K562 (cell line): Measurements from ENCODE around the gene GALM. TPM values are rescaled to one million over a fixed set of nuclear protein-coding genes. Genes with fewer than 3 reads are reported as not detected.

Experiments
- ATF1 ChIP-seq, 2 experiments: fragments of 450-650 bp in 1 of 2; IDR thresholded peaks; 2 replicates each; pipeline ENCODE4 v1.6.1; 2016; ENCODE audit warnings: missing compliant biosample characterization in 1 of 2, missing genetic modification characterization in 1 of 2
- CBFB ChIP-seq: sonication (generic); formaldehyde crosslinking; IDR thresholded peaks from 2 replicates; pipeline ENCODE4 v1.4.0; 2020; ENCODE audit warnings: mild to moderate bottlenecking, missing genetic modification reagents
- CTCFL ChIP-seq: IDR thresholded peaks from 2 replicates; pipeline ENCODE4 v1.6.1; 2011; ENCODE audit warnings: borderline replicate concordance, low read depth, mild to moderate bottlenecking, moderate library complexity, low read length; ENCODE audit not compliant: insufficient read depth, poor library complexity, severe bottlenecking
- DPF2 ChIP-seq: fragments of 450-650 bp; IDR thresholded peaks from 2 replicates; pipeline ENCODE4 v1.6.1; 2016
- E2F8 ChIP-seq: fragments of 450-650 bp; IDR thresholded peaks from 2 replicates; pipeline ENCODE4 v1.7.1; 2018; ENCODE audit warnings: mild to moderate bottlenecking, low read depth; ENCODE audit not compliant: partially characterized antibody
- KLF6 ChIP-seq: fragments of 250-450 bp; sonication (Bioruptor Pico); IDR thresholded peaks from 2 replicates; pipeline ENCODE4 v1.4.0; 2020; ENCODE audit warnings: mild to moderate bottlenecking, moderate library complexity, borderline replicate concordance
- MNT ChIP-seq, 2 experiments: fragments of 450-650 bp; conservative IDR thresholded peaks; 2 replicates each; pipeline ENCODE4 v1.6.1; 2017; ENCODE audit warnings: mild to moderate bottlenecking in 2 of 2, moderate library complexity in 2 of 2
- NCOA6 ChIP-seq: fragments of 450-650 bp; IDR thresholded peaks from 2 replicates; pipeline ENCODE4 v1.6.1; 2017; ENCODE audit warnings: mild to moderate bottlenecking
- NFYB ChIP-seq: IDR thresholded peaks from 2 replicates; pipeline ENCODE4 v1.6.1; 2011; ENCODE audit warnings: mild to moderate bottlenecking, moderate library complexity; ENCODE audit not compliant: insufficient read length; ENCODE audit errors: extremely low read depth
- NR2C2 ChIP-seq, 2 experiments: fragments of 200-800 bp in 1 of 2; sonication (Bioruptor generic) in 1 of 2; sonication (generic) in 1 of 2; formaldehyde crosslinking in 1 of 2; IDR thresholded peaks; 2 replicates each; pipeline versions ENCODE4 v1.6.1 to v1.8.0; 2016 to 2022; ENCODE audit warnings: mild to moderate bottlenecking in 1 of 2, missing compliant biosample characterization in 1 of 2, missing genetic modification characterization in 1 of 2, missing genetic modification reagents in 1 of 2
- POU5F1 ChIP-seq: fragments of 150-350 bp; IDR thresholded peaks from 2 replicates; pipeline ENCODE4 v1.6.1; 2014; ENCODE audit warnings: borderline replicate concordance, low read length, low read depth, mild to moderate bottlenecking; ENCODE audit not compliant: partially characterized antibody
- RAD51 ChIP-seq: fragments of 450-650 bp; IDR thresholded peaks from 2 replicates; pipeline ENCODE4 v1.7.1; 2016; ENCODE audit warnings: low read depth, mild to moderate bottlenecking, borderline replicate concordance
- SIRT6 ChIP-seq: IDR thresholded peaks from one replicate; pipeline ENCODE4 v1.6.1; 2012; ENCODE audit warnings: low read depth, mild to moderate bottlenecking, control low read depth, inconsistent platforms, low read length, moderate library complexity
- STAG1 ChIP-seq: sonication (generic); formaldehyde crosslinking; IDR thresholded peaks from 2 replicates; pipeline ENCODE4 v1.5.0; 2020; ENCODE audit warnings: missing genetic modification reagents, borderline replicate concordance
- THRAP3 ChIP-seq: fragments of 450-650 bp; IDR thresholded peaks from 2 replicates; pipeline ENCODE4 v1.6.1; 2016; ENCODE audit warnings: mild to moderate bottlenecking, inconsistent platforms, borderline replicate concordance
- XRCC4 ChIP-seq: IDR thresholded peaks from one replicate; pipeline ENCODE4 v1.6.1; 2011; ENCODE audit not compliant: insufficient read depth, insufficient read length; ENCODE audit errors: extremely low read depth
- XRCC5 ChIP-seq: fragments of 200-400 bp; formaldehyde crosslinking; IDR thresholded peaks from 2 replicates; pipeline ENCODE4 v1.6.1; 2017; ENCODE audit warnings: low read depth, mild to moderate bottlenecking, low read length
- ZNF12 ChIP-seq: sonication (generic); formaldehyde crosslinking; IDR thresholded peaks from 2 replicates; pipeline ENCODE4 v1.4.0; 2020; ENCODE audit warnings: mild to moderate bottlenecking, missing genetic modification reagents
- polyA plus RNA-seq, 8 experiments: library from polyadenylated mRNA; depleted of rRNA in 4 of 8; stranded (reverse) in 5 of 8; unstranded in 3 of 8; fragments of >200 nt; fragmentation: Nextera tagmentation in 2 of 8; fragmentation: Illumina TruSeq in 1 of 8; extraction: Ambion mirVana in 2 of 8; extraction: Trizol in 1 of 8; gene quantifications; 2 replicates each; pipeline versions ENCODE4 v1.2.1 to v1.2.3, GENCODE V29; 2011 to 2014; ENCODE audit warnings: inconsistent platforms in 1 of 8, missing spikeins in 1 of 8
- total RNA-seq, 7 experiments: library from RNA; depleted of rRNA in 6 of 7; stranded (reverse); fragments of >200 nt in 6 of 7; fragmentation: Illumina TruSeq in 2 of 7; extraction: Trizol in 2 of 7; gene quantifications; 2 replicates each; pipeline versions ENCODE4 v1.2.1 to v1.2.3, GENCODE V29; 2011 to 2021; ENCODE audit warnings: low replicate concordance in 1 of 7

Gene GALM
- total and polyA plus RNA-seq, 9 of the 15 experiments (the other 6 are each of a cell fraction or from before 2014, with no cell fraction given) = 22.1 to 51.7 (median 27.9) TPM

GRCh38 chr2:38665854-38666555 lies at the start of gene GALM (continued):
- TF ChIP-seq XRCC4 (no peak), KLF6 (CRISPR knock-in tag) (no peak), THRAP3 (no peak), NCOA6 (no peak), NR2C2 (CRISPR knock-in tag; IDR thresholded peaks at IDR 0.05) (peak; percentile 78; the same call in 1 of the 2 replicates), NR2C2 (tag; IDR thresholded peaks at IDR 0.05) (peak; percentile 88), DPF2 (peak; percentile 47), CTCFL (no peak), CBFB (CRISPR knock-in tag) (no peak; the same call in 1 of the 2 replicates), RAD51 (no peak), E2F8 (no peak), POU5F1 (no peak), ATF1 (CRISPR knock-in tag; IDR thresholded peaks at IDR 0.05) (no peak), ATF1 (tag; IDR thresholded peaks at IDR 0.05) (peak; percentile 60), XRCC5 (0 out of 2 replicates have a peak, but pooled peaks have one; percentile 58), STAG1 (CRISPR knock-in tag) (no peak), ZNF12 (CRISPR knock-in tag) (no peak), SIRT6 (no peak), NFYB (no peak), MNT (conservative IDR thresholded peaks at IDR 0.05) (peak in 1 of 2 experiments; percentile 70; a peak in 2 of 4 replicates)
